ENCODE data around the gene ABCC5. TPM values are rescaled to one million over a fixed set of nuclear protein-coding genes. Genes with fewer than 3 reads are reported as not detected.
A peak's percentile ranks its signal among the peaks of the same experiment; 100 is the strongest.

The ABCC5 gene
- total RNA-seq, 1 donor from 2014 or later: 50.9 TPM

- no peak for DNase-seq (ENCODE audit: low read depth, low spot score)
- Mint-ChIP-seq H3K4me1 (no peaks in the 10 kb centered on the region), H3K4me3 (no peak overlapping the region), H3K36me3 (ENCODE audit: low read depth) (no peaks in the 10 kb centered on the region), H3K27me3 (ENCODE audit: low read depth) (no peaks in the 10 kb centered on the region), H3K27ac (ENCODE audit: unreplicated experiment) (no peak overlapping the region), H3K9me3 (no peaks in the 10 kb centered on the region)
- TF ChIP-seq CTCF (conservative IDR thresholded peaks at IDR 0.05): no peak
Observed at GRCh38 chr3:183920416-183920815, 97.3 kb downstream of the ABCC5 start.

- no peak for TF ChIP-seq CTCF (conservative IDR thresholded peaks at IDR 0.05)
- no peaks in the 10 kb centered on the region for H3K9me3 Mint-ChIP-seq
- no peak for DNase-seq (ENCODE audit: low read depth, low spot score)
- no peaks in the 10 kb centered on the region for H3K4me1 Mint-ChIP-seq
- no peak overlapping the region for H3K27ac Mint-ChIP-seq (ENCODE audit: unreplicated experiment)
- no peaks in the 10 kb centered on the region for H3K36me3 Mint-ChIP-seq (ENCODE audit: low read depth)
- H3K27me3 Mint-ChIP-seq (ENCODE audit: low read depth): no peaks in the 10 kb centered on the region
- no peak overlapping the region for H3K4me3 Mint-ChIP-seq
Observed at GRCh38 chr3:183918178-183918577, 99.5 kb downstream of the ABCC5 start.

GRCh38 chr3:183917776-183918175 is 99.9 kb downstream of the ABCC5 start:
- Mint-ChIP-seq H3K36me3 (ENCODE audit: low read depth) (no peaks in the 10 kb centered on the region), H3K4me3 (no peak overlapping the region), H3K27ac (ENCODE audit: unreplicated experiment) (no peak overlapping the region), H3K9me3 (no peaks in the 10 kb centered on the region), H3K27me3 (ENCODE audit: low read depth) (no peaks in the 10 kb centered on the region), H3K4me1 (no peaks in the 10 kb centered on the region)
- no peak for TF ChIP-seq CTCF (conservative IDR thresholded peaks at IDR 0.05)
- DNase-seq (ENCODE audit: low read depth, low spot score): no peak

- Mint-ChIP-seq H3K4me3 (no peak overlapping the region), H3K27me3 (ENCODE audit: low read depth) (peaks cover 8% of the 10 kb centered on the region), H3K9me3 (no peaks in the 10 kb centered on the region), H3K36me3 (ENCODE audit: low read depth) (no peaks in the 10 kb centered on the region), H3K27ac (ENCODE audit: unreplicated experiment) (peak overlapping the region; percentile 92), H3K4me1 (no peaks in the 10 kb centered on the region)
- TF ChIP-seq CTCF (conservative IDR thresholded peaks at IDR 0.05): no peak
- no peak for DNase-seq (ENCODE audit: low read depth, low spot score)
Observed at GRCh38 chr3:183914856-183915255, 102.8 kb downstream of the ABCC5 start.

- Mint-ChIP-seq H3K27me3 (ENCODE audit: low read depth) (peaks cover 8% of the 10 kb centered on the region), H3K27ac (ENCODE audit: unreplicated experiment) (no peak overlapping the region), H3K36me3 (ENCODE audit: low read depth) (no peaks in the 10 kb centered on the region), H3K4me3 (no peak overlapping the region), H3K9me3 (no peaks in the 10 kb centered on the region), H3K4me1 (no peaks in the 10 kb centered on the region)
- DNase-seq (ENCODE audit: low read depth, low spot score): no peak
- TF ChIP-seq CTCF (conservative IDR thresholded peaks at IDR 0.05): no peak
Observed at GRCh38 chr3:183913580-183913920, 104.1 kb downstream of the ABCC5 start.
